GM18498 (cell line): ENCODE data around the gene B3GALT6.

Source experiments
- ATAC-seq: cut with Tn5 transposase; IDR thresholded peaks from one replicate; pipeline ENCODE4 v1.9.1; 2021; ENCODE audit warnings: mild to moderate bottlenecking, moderate library complexity; ENCODE audit not compliant: unreplicated experiment

Gene B3GALT6

GRCh38 chr1:1215881-1216605 is 16.0 kb upstream of the B3GALT6 start:
- no peak for ATAC-seq

GRCh38 chr1:1216770-1217620 is 15.0 kb upstream of the B3GALT6 start:
- ATAC-seq: no peak

- no peak for ATAC-seq
Observed at GRCh38 chr1:1217621-1218523, 14.2 kb upstream of the B3GALT6 start.

GRCh38 chr1:1218524-1219200 is 13.4 kb upstream of the B3GALT6 start:
- ATAC-seq: no peak

GRCh38 chr1:1219341-1219740 is 12.7 kb upstream of the B3GALT6 start:
- no peak for ATAC-seq

DNA sequence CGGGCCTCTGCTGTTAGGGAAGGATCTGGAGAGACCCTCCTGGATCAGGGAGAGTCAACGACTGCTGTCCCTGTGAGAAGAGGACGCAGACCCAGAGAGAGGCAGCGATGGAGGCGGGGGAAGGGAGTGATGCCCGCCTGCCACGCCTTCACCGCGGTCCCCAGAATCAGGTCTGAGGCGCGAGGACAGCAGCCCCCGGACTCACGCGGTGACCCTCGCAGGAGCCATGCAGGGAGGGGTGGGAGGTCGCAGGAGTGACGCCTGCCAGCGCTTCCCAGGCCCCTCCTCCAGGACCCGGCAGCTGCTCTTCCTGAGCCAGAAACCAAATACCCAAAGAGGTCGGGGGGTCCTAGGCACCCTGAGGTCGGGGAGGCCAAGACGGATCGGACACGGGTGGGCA is 11.8 kb upstream of the B3GALT6 start:
- no peak for ATAC-seq

DNA sequence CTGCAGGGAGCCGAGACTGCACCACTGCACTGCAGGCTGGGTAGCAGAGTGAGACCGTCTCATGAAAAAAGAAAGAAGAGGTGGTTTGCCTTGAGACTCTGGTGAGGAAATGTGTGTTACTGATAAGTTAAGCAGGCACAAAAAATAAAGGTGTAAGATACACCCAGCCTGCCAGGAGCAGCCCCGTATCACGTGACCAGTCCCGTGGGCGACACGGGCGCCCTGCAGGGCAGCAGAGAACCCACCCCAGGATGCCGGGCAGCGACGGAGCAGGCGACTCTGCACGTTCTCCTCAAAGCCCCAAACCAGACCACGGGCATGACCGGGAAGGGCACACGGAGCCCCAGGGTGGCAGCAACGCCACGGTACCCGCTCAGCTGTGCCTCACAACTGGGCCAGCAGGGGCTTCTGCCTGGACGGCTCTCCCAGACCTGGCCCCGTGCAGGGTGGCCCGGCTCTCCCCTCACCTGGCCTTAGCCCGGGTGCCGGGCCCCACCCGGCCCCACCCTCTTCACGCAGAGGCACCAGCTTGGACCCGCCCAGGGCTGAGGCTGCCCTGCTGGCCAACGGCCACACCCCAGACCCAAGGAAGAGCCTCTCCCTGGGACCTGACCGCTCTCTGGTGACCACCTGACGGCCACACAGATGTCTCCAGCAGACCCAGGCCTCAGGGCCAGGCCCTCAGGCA is 10.0 kb upstream of the B3GALT6 start:
- ATAC-seq: no peak

- ATAC-seq: no peak
Observed at GRCh38 chr1:1222575-1223225, 9.3 kb upstream of the B3GALT6 start.

- ATAC-seq: no peak
Observed at GRCh38 chr1:1223321-1223720, 8.7 kb upstream of the B3GALT6 start.

- no peak for ATAC-seq
Observed at GRCh38 chr1:1223891-1224290, 8.1 kb upstream of the B3GALT6 start.

DNA sequence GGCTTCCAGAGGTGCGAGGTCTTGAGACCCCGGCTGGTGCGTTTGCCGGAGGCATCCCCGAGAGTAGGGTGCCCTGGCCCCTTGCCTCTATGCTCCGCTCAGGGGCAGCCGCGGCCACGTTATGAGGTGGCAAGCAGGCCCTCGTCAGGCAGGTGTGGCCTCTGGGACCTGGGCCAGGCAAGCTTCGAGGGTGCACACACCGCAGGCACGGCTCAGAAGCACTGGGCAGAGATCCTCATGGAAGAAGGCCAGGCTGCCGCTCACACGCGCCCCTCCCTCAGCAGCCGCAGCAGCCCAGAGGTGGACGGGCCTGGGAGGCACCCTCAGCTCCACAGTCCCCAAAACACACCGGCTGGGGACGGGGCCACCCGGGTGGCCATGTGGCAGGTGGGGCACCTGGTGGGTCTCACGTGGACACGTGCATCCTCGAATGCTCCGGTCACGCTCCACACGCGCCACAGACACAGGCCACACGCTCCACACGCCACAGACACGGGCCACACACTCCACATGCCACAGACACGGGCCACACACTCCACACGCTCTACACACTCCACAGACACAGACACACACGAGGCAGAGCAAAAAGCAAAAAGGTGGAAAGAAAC is 6.7 kb upstream of the B3GALT6 start:
- no peak for ATAC-seq

DNA sequence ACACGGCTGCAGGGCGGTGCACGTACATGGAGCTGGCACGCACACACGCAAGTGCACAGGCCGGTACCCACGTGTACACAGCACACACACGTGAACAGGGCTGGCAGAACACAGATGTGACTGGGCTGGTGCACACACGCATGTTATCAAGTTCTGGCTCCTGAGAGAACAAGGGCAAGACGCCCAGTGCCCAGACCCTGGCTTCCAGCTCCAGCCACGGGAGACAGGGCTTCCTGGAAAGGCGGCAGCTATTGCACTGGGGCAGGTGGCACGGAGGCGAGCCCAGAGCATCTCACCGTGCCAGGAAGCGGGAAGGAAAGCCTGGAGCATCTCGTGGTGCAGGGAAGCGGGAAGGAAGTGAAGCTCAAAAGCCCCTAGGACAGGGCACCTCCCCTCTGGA is 6.1 kb upstream of the B3GALT6 start:
- ATAC-seq: no peak

DNA sequence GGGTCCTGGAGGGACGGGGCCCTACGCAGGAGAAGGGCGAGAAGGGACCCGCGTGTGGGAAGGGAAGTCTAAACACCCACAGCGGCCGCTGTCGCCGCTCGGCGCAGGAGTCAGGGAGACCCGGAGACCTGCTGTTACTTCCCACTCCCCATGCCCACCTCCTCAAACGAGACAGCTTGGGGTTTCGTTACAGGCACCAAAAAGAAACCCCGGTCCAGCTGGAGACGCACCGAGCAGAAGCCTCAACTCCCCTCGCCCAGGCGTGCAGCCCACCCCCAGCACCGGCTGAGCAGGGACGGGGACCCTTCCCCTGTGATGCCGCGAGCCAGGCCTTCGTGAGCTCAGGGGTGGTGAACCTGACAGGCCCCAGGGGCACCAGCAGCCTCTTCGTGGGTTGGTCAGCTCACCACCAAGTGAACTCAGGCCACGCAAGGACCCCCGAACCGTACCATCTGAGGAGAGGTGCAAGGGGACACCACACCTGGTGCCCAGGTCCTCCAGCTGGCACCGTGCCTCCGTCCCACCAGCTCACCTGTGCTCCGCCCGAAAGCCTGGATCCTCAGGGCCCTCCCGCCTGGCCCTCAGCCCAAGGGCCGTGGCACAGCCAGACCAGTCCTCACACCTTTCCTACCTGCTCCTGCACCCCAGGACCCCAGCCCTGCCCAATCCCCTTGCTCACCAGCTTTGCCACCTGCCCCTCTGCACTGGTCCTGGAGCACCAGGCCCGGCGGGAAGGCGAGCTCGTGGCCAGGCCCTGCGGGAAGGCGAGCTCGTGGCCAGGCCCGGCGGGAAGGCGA is 5.3 kb upstream of the B3GALT6 start:
- ATAC-seq: no peak

DNA sequence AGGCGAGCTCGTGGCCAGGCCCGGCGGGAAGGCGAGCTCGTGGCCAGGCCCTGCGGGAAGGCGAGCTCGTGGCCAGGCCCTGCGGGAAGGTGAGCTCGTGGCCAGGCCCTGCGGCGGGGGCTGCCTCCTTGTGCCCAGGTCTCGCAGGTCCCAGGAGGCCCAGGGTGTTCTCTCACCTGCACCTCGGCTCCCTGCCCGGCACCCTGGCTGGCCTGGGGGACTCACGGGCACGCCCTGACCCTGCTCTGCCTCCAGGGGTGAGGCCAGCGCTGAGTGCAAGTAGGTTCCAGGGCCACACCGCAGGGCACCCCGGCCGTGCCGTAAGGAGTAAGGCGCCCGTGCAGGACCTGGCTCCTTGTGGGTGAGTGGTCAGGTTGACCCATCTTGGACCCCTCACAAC is 4.7 kb upstream of the B3GALT6 start:
- no peak for ATAC-seq

DNA sequence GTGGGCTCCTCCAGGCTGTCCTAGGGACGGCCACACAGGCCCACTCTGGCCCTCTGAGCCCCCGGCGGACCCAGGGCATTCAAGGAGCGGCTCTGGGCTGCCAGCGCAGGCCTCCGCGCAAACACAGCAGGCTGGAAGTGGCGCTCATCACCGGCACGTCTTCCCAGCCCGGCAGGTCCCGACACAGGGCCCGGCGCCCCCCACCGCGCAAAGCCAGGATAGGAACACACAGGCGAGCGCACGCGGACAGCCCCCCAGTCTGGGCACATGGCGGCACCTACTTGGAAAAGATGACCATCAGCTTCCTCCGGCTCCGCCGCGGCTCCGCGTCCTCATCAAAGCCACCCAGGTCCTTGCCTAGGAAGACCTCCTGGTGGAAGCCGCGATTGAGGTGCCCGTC is 3.9 kb upstream of the B3GALT6 start:
- no peak for ATAC-seq

DNA sequence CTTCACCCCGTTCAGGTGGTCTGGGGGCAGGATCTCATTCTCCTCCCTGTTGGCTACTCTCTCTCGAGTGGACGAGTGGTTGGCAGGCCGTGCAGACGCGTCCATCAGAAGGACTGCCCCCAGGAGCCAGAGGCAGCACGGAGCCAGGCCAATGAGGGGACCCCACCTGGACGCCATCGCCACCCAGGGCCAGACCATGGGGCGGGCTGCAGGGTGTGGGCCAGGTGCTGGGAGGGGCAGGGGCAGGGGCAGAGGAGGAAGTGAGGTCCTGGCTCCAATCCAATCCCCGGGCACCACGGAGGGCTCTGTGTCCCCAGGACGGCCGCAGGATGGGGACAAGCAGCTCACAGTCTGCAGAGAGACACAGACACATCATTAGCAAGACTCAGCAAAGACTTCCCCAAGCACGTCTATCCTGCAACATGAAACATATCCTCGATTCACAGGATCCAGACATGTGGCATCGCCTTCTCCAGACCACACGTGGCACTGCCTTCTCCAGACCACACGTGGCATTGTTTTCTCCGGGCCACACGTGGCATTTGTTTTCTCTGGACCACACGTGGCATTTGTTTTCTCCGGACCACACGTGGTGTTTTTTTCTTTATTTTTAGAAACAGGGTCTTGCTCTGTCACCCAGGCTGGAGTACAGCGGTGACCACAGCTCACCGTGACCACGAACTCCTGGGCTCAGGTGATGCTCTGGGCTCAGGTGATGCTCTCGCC is 3.3 kb upstream of the B3GALT6 start:
- no peak for ATAC-seq

DNA sequence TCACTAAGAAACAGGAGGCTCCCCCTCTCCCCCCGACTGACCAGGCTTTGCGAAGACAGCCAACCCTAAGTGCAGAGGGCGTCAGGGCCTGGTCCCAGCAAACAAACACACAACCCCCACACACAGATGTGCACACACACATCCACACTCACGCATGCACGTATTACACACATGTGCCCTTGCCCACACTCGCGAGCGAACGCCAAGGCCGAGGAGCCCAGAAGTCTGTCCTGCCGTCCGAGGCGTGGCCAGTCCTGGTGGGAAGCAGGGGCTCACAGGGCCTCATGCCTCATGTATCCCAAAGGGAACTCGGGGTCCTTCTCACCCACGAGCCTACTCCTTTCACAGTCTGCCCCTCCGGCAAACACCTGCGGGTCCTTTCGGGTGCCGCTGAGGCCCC is 2.3 kb upstream of the B3GALT6 start:
- ATAC-seq: no peak
